H1 (cell line): ENCODE results near the gene LCOR. TPM values are rescaled to one million over a fixed set of nuclear protein-coding genes. Genes with fewer than 3 reads are reported as not detected.

ENCODE experiments used
- EZH2 ChIP-seq: fragments of 200-600 bp; sonication (generic); IDR thresholded peaks from 2 replicates; pipeline ENCODE4 v1.7.1; 2012; ENCODE audit warnings: low read depth, mild to moderate bottlenecking, moderate library complexity, low read length, inconsistent platforms; ENCODE audit not compliant: severe bottlenecking
- RBBP5 ChIP-seq: IDR thresholded peaks from 2 replicates; pipeline ENCODE4 v1.7.1; 2012; ENCODE audit warnings: low read depth, mild to moderate bottlenecking, inconsistent platforms, low read length, moderate library complexity, borderline replicate concordance
- SRF ChIP-seq: IDR thresholded peaks from 2 replicates; pipeline ENCODE4 v1.6.1; 2011; ENCODE audit warnings: mild to moderate bottlenecking, low read depth, low read length, moderate library complexity
- TEAD4 ChIP-seq: IDR thresholded peaks from 2 replicates; pipeline ENCODE4 v1.6.1; 2012; ENCODE audit warnings: low read depth, low read length, inconsistent platforms, mixed read lengths
- polyA plus RNA-seq, 7 experiments: library from polyadenylated mRNA; depleted of rRNA in 3 of 7; stranded (reverse) in 5 of 7; unstranded in 2 of 7; fragments of >200 nt in 5 of 7; fragments of 200-250 nt in 2 of 7; gene quantifications; 1 replicate in 5 of 7; 2 replicates in 1 of 7; 4 replicates in 1 of 7; pipeline versions ENCODE4 v1.2.1 to v1.2.3, GENCODE V29; 2011 to 2013; ENCODE audit warnings: missing spikeins in 2 of 7, mixed read lengths in 2 of 7
- total RNA-seq: library from RNA; stranded (reverse); fragmentation: NEBNext Ultra II Directional; extraction: Animal tissue kit (Norgen Biotek cat#: 25700); gene quantifications from 2 replicates; pipeline ENCODE4 v1.2.1, GENCODE V29; 2021

LCOR gene
- total and polyA plus RNA-seq, 2 of the 8 experiments (the other 6 are each of a cell fraction or from before 2014, with no cell fraction given) = 4.7 to 25.5 TPM

GRCh38 chr10:96863922-96864543 is 31.9 kb downstream of the LCOR start (continued):
- no peak for TF ChIP-seq RBBP5
- no peak for TF ChIP-seq EZH2
- no peak for TF ChIP-seq TEAD4
- TF ChIP-seq SRF = no peak
- TF ChIP-seq, all 59 proteins: peak for 0
